ENCODE results near the gene HS1BP3.

DNA sequence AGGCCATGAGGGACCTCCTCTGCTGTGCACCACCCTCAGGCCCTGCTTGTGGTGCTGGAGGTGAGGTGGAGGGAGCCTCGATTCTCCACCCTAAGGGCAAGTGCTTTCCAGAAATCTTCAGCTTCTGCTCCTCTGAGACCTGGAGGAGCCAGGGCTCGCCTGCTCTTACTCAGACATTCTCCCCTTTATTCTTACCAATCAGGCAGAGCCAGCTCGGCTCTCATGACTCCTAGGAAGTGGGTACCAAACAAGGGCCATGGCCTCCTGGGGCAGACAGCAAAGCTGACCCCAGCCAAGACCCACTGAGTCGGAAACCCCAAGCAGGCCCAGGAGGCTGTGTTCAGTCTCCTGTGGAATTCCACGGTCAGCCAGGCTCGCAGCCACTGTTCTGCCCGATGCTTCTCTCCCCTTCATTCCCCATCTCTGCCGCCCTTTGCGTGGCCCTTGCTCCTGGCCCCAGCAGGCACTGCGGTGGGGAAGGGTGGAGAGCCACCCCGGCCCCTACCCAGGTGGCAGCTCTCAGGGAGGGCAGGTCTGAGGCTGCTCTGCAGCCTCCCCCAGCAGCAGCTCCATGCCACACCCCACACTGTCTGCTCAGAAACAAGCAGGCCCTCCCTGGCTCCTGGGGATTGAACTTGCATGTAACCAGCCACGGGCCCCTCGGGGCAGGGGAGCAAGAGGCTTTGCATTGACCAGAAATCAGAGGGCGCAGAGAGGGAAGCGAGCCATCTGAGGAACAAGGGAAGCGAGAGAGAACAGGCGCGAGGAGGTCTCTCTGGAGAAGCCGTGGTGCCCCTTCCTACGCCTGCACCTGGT, 24.0 kb downstream of the HS1BP3 start:
- TF ChIP-seq, protein P1, sequence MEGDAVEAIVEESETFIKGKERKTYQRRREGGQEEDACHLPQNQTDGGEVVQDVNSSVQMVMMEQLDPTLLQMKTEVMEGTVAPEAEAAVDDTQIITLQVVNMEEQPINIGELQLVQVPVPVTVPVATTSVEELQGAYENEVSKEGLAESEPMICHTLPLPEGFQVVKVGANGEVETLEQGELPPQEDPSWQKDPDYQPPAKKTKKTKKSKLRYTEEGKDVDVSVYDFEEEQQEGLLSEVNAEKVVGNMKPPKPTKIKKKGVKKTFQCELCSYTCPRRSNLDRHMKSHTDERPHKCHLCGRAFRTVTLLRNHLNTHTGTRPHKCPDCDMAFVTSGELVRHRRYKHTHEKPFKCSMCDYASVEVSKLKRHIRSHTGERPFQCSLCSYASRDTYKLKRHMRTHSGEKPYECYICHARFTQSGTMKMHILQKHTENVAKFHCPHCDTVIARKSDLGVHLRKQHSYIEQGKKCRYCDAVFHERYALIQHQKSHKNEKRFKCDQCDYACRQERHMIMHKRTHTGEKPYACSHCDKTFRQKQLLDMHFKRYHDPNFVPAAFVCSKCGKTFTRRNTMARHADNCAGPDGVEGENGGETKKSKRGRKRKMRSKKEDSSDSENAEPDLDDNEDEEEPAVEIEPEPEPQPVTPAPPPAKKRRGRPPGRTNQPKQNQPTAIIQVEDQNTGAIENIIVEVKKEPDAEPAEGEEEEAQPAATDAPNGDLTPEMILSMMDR (conservative IDR thresholded peaks at IDR 0.05 in 1 of 2, IDR thresholded peaks at IDR 0.05 in 1 of 2; ENCODE audit: extremely low read depth in 1 of 2, insufficient read depth in 1 of 2, low read depth in 1 of 2, low read length in 2 of 2), result no peak
- TF ChIP-seq EZH2 (IDR thresholded peaks at IDR 0.05; ENCODE audit: borderline replicate concordance, low read length), result no peak
